Right lobe of liver (tissue), 4 donors: ENCODE measurements around the gene FAM124A.

Source experiments
- CTCF ChIP-seq, 4 donors: fragments of 200-600 bp in 3 of 4; fragments of 450-650 bp in 1 of 4; IDR thresholded peaks; one replicate each; pipeline versions ENCODE4 v1.5.1 to v1.8.0; 2016 to 2022; ENCODE audit warnings: antibody characterized with exemption in 4 of 4, mild to moderate bottlenecking in 2 of 4
- POLR2A ChIP-seq: fragments of 450-650 bp; IDR thresholded peaks from one replicate; pipeline ENCODE4 v1.6.1; 2017; ENCODE audit warnings: antibody characterized with exemption, mild to moderate bottlenecking
- donor health status: DM: no; HTN: no; CAD: no.
- donor health status: DM: no; HTN: no; CAD: no.
- donor health status: DM: no; HTN: yes; CAD: no.

GRCh38 chr13:51218626-51219025, 3.6 kb upstream of the FAM124A start:
- TF ChIP-seq CTCF (IDR thresholded peaks at IDR 0.05) (no peak), POLR2A (no peak)
